Activated naive CD8-positive, alpha-beta T cell treated with anti-CD3 and anti-CD28 coated beads, Interleukin-2, amount 10 ng/mL, durations not matched to agents 7 days and 5 days (primary cell): ENCODE data around the gene WNK1. TPM values are rescaled to one million over a fixed set of nuclear protein-coding genes. Genes with fewer than 3 reads are reported as not detected.
A peak's percentile ranks its signal among the peaks of the same experiment; 100 is the strongest.

Experiments used
- ATAC-seq: fragments of 150-1000 bp; cut with Tn5 transposase; one replicate; pipeline ENCODE4 v1.10.0; 2021; ENCODE audit warnings: low read depth, moderate library complexity
- POLR2A ChIA-PET: fragments of 350-600 bp; sonication (Branson Sonifier 250); formaldehyde crosslinking; loops from one replicate; lab custom pipeline; 2021; ENCODE audit warnings: antibody characterized with exemption; lab: Charles Lee
- DNase-seq: peaks from one replicate; pipeline ENCODE4 v3.0.0; 2021
- H3K27ac Mint-ChIP-seq: one replicate; pipeline ENCODE4 v1.8.0; 2022; ENCODE audit warnings: mild to moderate bottlenecking, mixed read lengths
- H3K27me3 Mint-ChIP-seq: one replicate; pipeline ENCODE4 v1.8.0; 2022; ENCODE audit warnings: mild to moderate bottlenecking, moderate library complexity, mixed read lengths
- H3K36me3 Mint-ChIP-seq: one replicate; pipeline ENCODE4 v1.8.0; 2021; ENCODE audit warnings: mild to moderate bottlenecking, mixed read lengths
- H3K4me1 Mint-ChIP-seq: one replicate; pipeline ENCODE4 v1.8.0; 2021; ENCODE audit warnings: mixed read lengths
- H3K4me3 Mint-ChIP-seq: one replicate; pipeline ENCODE4 v1.8.0; 2022; ENCODE audit warnings: mild to moderate bottlenecking, moderate library complexity, mixed read lengths
- H3K9me3 Mint-ChIP-seq: one replicate; pipeline ENCODE4 v1.8.0; 2021; ENCODE audit warnings: mixed read lengths
- total RNA-seq, 2 experiments: library from RNA; stranded (reverse); gene quantifications; one replicate each; pipeline ENCODE4 v1.2.3, GENCODE V29; 2021

Gene WNK1
- total RNA-seq, 2 experiments from 2014 or later: 201 to 204 TPM

DNA sequence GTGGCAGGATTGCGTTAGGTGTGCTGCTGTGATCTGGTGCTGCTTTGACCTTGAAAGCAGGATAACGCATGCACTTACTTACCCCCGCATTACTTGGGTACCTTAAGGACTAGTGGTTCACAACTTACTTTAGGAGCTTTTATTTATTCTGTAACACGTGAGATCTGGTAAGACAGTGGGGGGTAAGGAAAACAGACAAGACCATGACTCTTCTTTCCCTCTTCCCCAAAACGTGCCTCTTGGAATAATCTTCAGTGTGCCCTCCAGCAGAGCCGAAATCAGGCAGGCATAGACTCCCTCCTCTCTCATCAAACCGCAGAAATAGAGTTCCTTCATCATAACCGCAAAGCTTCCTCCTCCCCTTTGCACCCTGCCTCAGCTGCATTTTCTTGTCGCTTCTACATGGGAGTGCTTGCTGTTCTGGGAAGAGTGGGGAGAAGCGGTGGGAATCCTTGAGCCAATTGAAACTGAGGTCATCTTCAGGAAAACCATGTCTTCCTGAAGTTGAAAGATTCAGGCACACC lies 153.7 kb downstream of the WNK1 start:
- Mint-ChIP-seq H3K4me1 (peaks cover 30% of the 10 kb centered on the region), H3K4me3 (peak overlapping the region; percentile 39)

GRCh38 chr12:907413-908185 lies 155.2 kb downstream of the WNK1 start:
- DNase-seq (no peak), ATAC-seq (no peak)
- no peaks in the 10 kb centered on the region for H3K9me3 Mint-ChIP-seq
- H3K4me1 Mint-ChIP-seq: peaks cover 30% of the 10 kb centered on the region
- peaks cover 19% of the 10 kb centered on the region for H3K36me3 Mint-ChIP-seq
- POLR2A ChIA-PET: no interaction called here
- H3K4me3 Mint-ChIP-seq: no peak overlapping the region
- H3K27ac Mint-ChIP-seq: no peak overlapping the region
- no peaks in the 10 kb centered on the region for H3K27me3 Mint-ChIP-seq

More for the DNA sequence above, 153.7 kb downstream of the WNK1 start:
- no peaks in the 10 kb centered on the region for H3K27me3 Mint-ChIP-seq
- no peak for ATAC-seq
- no peak for DNase-seq
- POLR2A ChIA-PET: interaction anchor here (0.7 to 1.8 kb wide), 3 partner anchors 10 to 43 kb away, joined by 4 to 9 read pairs (median 8); partner anchors contain the start of gene RAD52
- peaks cover 25% of the 10 kb centered on the region for H3K36me3 Mint-ChIP-seq
- peak overlapping the region; percentile 77 for H3K27ac Mint-ChIP-seq
- no peaks in the 10 kb centered on the region for H3K9me3 Mint-ChIP-seq

DNA sequence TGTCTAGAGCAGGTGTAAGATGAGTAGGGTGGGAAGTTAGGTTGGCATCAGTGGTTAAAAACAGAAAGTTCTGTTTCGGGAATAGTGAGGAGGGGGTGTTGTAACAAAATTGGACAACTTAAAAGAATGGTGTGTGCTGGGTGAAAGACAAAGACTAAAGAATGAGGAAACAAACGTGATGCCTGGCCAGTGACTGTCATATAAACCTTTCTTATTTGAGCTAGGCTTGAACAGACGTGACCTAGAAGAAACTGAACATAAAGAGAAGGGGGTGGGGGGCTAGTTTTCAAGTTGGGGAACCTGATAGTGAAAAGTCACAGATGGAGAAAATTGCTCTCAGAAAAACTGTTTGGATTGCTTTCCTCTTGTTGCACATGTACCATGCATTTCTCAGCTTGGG lies 157.5 kb downstream of the WNK1 start:
- H3K27me3 Mint-ChIP-seq: no peaks in the 10 kb centered on the region
- peaks cover 21% of the 10 kb centered on the region for H3K4me1 Mint-ChIP-seq
- no peak for ATAC-seq
- no peak overlapping the region for H3K4me3 Mint-ChIP-seq
- H3K27ac Mint-ChIP-seq: peak overlapping the region; percentile 5
- H3K9me3 Mint-ChIP-seq: no peaks in the 10 kb centered on the region
- POLR2A ChIA-PET: interaction anchor here (0.6 kb wide), 1 partner anchor 55 kb away, joined by 4 read pairs; no protein-coding TSS in a partner anchor
- H3K36me3 Mint-ChIP-seq: peaks cover 22% of the 10 kb centered on the region
- DNase-seq: no peak

DNA sequence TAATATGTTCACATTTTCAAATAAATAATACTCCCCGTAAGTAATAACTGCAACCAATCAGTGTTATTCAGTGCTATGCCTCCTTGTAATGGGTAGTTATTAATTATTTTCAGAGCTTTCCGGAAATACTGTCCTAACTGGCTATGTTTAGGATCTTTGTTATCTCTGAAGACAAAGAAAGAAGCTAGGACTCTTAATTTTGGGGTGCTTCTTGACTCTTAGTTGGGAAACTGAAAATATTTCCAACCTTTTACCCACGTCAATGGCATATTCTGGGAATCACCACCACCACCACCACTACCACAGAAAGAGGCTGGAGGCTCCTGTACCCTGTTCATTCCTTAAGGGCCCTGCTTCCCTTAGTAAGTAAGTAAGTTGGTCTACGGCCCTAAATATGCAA lies 158.0 kb downstream of the WNK1 start:
- Mint-ChIP-seq H3K4me3 (no peak overlapping the region), H3K4me1 (peaks cover 23% of the 10 kb centered on the region), H3K36me3 (peaks cover 22% of the 10 kb centered on the region), H3K9me3 (no peaks in the 10 kb centered on the region), H3K27me3 (no peaks in the 10 kb centered on the region), H3K27ac (no peak overlapping the region)
- ATAC-seq: no peak
- DNase-seq: no peak
- POLR2A ChIA-PET: no interaction called here

GRCh38 chr12:911191-911826 lies 158.9 kb downstream of the WNK1 start:
- Mint-ChIP-seq H3K27ac (no peak overlapping the region), H3K4me1 (peaks cover 19% of the 10 kb centered on the region), H3K4me3 (no peak overlapping the region), H3K9me3 (no peaks in the 10 kb centered on the region), H3K36me3 (peaks cover 16% of the 10 kb centered on the region), H3K27me3 (no peaks in the 10 kb centered on the region)
- ATAC-seq (no peak), DNase-seq (no peak)
- POLR2A ChIA-PET: no interaction called here

GRCh38 chr12:912466-913235 lies 160.3 kb downstream of the WNK1 start:
- Mint-ChIP-seq H3K9me3 (no peaks in the 10 kb centered on the region), H3K27ac (no peak overlapping the region), H3K4me3 (no peak overlapping the region), H3K27me3 (no peaks in the 10 kb centered on the region), H3K36me3 (peaks cover 13% of the 10 kb centered on the region), H3K4me1 (peaks cover 19% of the 10 kb centered on the region)
- no peak for ATAC-seq
- no peak for DNase-seq
- POLR2A ChIA-PET: no interaction called here

DNA sequence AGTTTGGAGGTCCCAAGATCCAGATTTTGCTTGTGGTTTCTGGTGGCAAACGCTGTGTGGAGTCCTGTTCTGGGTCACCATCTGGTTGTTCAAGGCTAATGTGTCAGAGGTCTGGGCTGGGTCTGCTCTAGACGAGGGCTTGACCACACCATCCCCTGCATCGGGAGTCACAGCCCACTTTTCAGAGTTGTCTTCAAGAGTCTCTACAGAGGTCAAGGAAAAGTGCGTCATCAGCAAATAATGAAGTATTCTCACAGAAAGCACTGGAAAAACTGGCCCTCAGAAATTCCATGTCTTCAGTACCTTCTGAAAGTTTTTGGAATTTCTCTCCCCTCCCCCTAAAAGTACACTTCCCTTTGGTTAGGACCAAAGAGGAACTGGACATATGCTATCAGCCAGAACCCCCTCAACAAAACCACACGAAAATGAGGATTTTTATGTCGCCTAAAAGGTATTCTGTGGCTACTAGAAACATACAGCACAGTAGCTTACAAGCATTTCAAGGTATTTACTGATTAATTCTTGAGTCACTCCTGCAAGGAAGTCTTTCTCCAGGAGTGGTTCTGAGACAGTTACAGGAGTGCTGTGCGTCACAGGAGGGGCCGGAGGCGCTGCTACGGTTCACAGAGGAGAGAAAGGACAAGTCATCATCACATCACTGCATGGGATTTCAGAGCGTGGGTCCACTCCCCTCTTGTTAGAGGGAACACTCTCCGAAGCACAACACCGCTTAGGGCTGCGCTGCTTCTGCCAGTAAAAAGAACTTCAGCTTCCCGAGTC lies 161.7 kb downstream of the WNK1 start:
- no peak overlapping the region for H3K4me3 Mint-ChIP-seq
- no peak for ATAC-seq

GRCh38 chr12:915090-915489 lies 162.7 kb downstream of the WNK1 start:
- no peak for DNase-seq

More for the DNA sequence above, 161.7 kb downstream of the WNK1 start:
- POLR2A ChIA-PET: no interaction called here
- DNase-seq: no peak
- peaks cover 19% of the 10 kb centered on the region for H3K4me1 Mint-ChIP-seq
- H3K36me3 Mint-ChIP-seq: peaks cover 17% of the 10 kb centered on the region
- H3K27ac Mint-ChIP-seq: peak overlapping the region; percentile 47
- no peaks in the 10 kb centered on the region for H3K9me3 Mint-ChIP-seq
- H3K27me3 Mint-ChIP-seq: no peaks in the 10 kb centered on the region

DNA sequence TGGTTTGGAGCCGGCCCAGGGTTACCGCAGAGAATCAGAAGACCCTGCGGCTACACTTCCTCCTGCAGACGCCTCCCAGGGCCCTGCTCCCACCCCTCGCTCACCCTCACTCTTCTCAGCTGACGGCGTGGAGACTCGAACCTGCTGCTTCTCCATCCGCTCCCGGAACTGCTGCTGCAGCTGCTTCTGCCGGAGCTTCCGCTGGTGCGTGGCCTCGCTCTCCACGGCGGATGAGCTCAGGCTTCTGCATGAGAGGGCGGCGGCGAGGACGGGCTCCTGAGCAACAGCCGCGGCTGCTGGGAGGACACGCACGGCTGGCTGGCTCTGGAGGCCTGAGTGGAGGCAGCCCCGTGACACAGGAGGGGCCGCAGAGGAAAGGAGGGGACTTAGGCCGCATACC lies 163.9 kb downstream of the WNK1 start:
- POLR2A ChIA-PET: interaction anchor here (1.2 to 2.2 kb wide), 2 partner anchors 10 to 33 kb away, joined by 7 to 9 read pairs; partner anchors contain the start of gene RAD52
- no peaks in the 10 kb centered on the region for H3K9me3 Mint-ChIP-seq
- H3K4me3 Mint-ChIP-seq: peak overlapping the region; percentile 79
- H3K27ac Mint-ChIP-seq: peak overlapping the region; percentile 91
- peaks cover 19% of the 10 kb centered on the region for H3K36me3 Mint-ChIP-seq
- peak; percentile 50 for DNase-seq
- peaks cover 19% of the 10 kb centered on the region for H3K4me1 Mint-ChIP-seq
- peak; percentile 57 for ATAC-seq
- no peaks in the 10 kb centered on the region for H3K27me3 Mint-ChIP-seq

More at GRCh38 chr12:915090-915489, 162.7 kb downstream of the WNK1 start:
- Mint-ChIP-seq H3K9me3 (no peaks in the 10 kb centered on the region), H3K27ac (peak overlapping the region; percentile 76), H3K27me3 (no peaks in the 10 kb centered on the region), H3K36me3 (peaks cover 19% of the 10 kb centered on the region), H3K4me1 (peaks cover 19% of the 10 kb centered on the region), H3K4me3 (peak overlapping the region; percentile 46)
- peak; percentile 75 for ATAC-seq
- POLR2A ChIA-PET: interaction anchor here (0.7 to 2.2 kb wide), 2 partner anchors 9 to 34 kb away, joined by 4 to 9 read pairs; partner anchors contain the start of gene RAD52

- no peak overlapping the region for H3K4me3 Mint-ChIP-seq
- H3K4me1 Mint-ChIP-seq: peaks cover 19% of the 10 kb centered on the region
- H3K9me3 Mint-ChIP-seq: no peaks in the 10 kb centered on the region
- no peaks in the 10 kb centered on the region for H3K27me3 Mint-ChIP-seq
- POLR2A ChIA-PET: interaction anchor here (1.2 to 2.2 kb wide), 2 partner anchors 11 to 32 kb away, joined by 7 to 9 read pairs; partner anchors contain the start of gene RAD52
- ATAC-seq: no peak
- peak overlapping the region; percentile 91 for H3K27ac Mint-ChIP-seq
- DNase-seq: no peak
- peaks cover 20% of the 10 kb centered on the region for H3K36me3 Mint-ChIP-seq
Observed at GRCh38 chr12:916712-917445, 164.5 kb downstream of the WNK1 start.

DNA sequence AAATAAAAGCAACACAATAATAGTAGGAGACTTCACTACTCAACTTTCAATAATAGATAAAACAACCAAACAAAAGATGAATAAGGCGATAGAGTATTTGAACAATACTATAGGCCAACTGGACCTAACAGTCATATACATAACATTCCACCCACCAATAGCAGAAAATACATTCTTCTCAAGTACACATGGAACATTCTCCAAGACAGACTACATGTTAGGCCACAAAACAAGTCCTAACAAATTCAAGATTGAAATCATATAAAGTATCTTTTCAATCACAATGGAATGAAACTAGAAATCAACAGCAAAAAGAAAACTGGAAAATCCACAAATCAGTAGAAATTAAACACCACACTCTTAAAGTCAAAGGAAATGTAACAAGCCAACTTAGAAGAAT lies 168.3 kb downstream of the WNK1 start:
- Mint-ChIP-seq H3K4me3 (no peak overlapping the region), H3K36me3 (peaks cover 21% of the 10 kb centered on the region)
- POLR2A ChIA-PET: no interaction called here

DNA sequence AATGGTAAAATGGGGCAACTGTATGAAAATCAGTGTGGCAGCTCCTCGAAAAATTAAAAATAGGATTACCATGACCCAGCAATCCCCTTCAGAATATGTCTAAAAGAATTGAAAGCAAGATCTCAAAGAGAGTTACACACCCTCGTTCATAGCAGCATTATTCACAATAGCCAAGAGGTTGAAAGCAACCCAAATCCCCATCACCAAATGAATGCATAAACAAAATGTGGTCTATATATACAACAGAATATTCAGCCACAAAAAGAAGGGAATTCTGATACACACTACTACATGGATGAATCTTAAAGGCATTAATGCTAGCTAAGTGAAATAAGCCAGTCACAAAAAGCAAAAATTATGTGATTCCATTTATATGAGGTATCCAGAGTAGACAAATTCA lies 169.9 kb downstream of the WNK1 start:
- Mint-ChIP-seq H3K27me3 (no peaks in the 10 kb centered on the region), H3K4me1 (no peaks in the 10 kb centered on the region), H3K27ac (peak overlapping the region; percentile 43), H3K36me3 (peaks cover 21% of the 10 kb centered on the region), H3K4me3 (no peak overlapping the region), H3K9me3 (no peaks in the 10 kb centered on the region)
- POLR2A ChIA-PET: no interaction called here
- no peak for DNase-seq
- ATAC-seq: no peak

More for the DNA sequence above, 168.3 kb downstream of the WNK1 start:
- DNase-seq: no peak
- no peak for ATAC-seq
- Mint-ChIP-seq H3K9me3 (no peaks in the 10 kb centered on the region), H3K27ac (no peak overlapping the region), H3K27me3 (no peaks in the 10 kb centered on the region), H3K4me1 (peaks cover 2% of the 10 kb centered on the region)
